ENCODE data around the gene DHRS7. TPM values are rescaled to one million over a fixed set of nuclear protein-coding genes. Genes with fewer than 3 reads are reported as not detected.
A peak's percentile ranks its signal among the peaks of the same experiment; 100 is the strongest.

Gene DHRS7
- total and polyA plus RNA-seq, 2 donors (not counting 3 experiments of a cell fraction or from before 2014, with no cell fraction given) = 28.6 to 29.3 TPM

DNA sequence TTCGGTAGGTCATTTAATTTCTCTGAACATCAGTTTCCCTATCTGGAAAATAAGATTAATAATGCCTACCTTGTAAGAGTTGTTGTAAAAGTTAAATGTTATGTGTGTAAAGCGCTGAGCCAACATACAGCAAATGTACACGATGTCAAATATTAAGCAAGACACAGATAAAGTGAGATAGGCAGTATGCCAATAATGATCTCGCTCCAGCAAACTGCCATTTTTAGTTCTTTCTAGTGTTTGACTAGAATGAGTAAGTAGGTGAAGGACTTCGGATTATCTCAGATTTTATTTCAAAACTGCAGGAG is 840 bp downstream of the DHRS7 start:
- Histone ChIP-seq H3K9me1 (replicated peaks; ENCODE audit: control insufficient read depth, extremely low read depth, insufficient read depth, low read length) (no peaks in the 10 kb centered on the region), H4K20me1 (replicated peaks; ENCODE audit: control insufficient read depth, extremely low read depth, insufficient read depth, low read length) (no peaks in the 10 kb centered on the region), H3K27ac (ENCODE audit: insufficient read depth, low read depth, low read length) (no peak overlapping the region), H2AFZ (ENCODE audit: low read depth, low read length) (peak overlapping the region; percentile 92), H3K79me2 (ENCODE audit: control insufficient read depth, insufficient read depth, low read length) (peaks cover 3% of the 10 kb centered on the region), H3K9ac (replicated peaks; ENCODE audit: extremely low read depth, insufficient read depth, low read length) (peak overlapping the region; percentile 81), H3K4me3 (replicated peaks in 1 of 3; ENCODE audit: insufficient read depth in 1 of 3, low read depth in 1 of 3, low read length in 3 of 3) (peak overlapping the region; percentile 46 to 84 (median 79)), H3K4me1 (ENCODE audit: control insufficient read depth, extremely low read depth, insufficient read depth, low read length) (peaks cover 10% of the 10 kb centered on the region), H3K4me2 (ENCODE audit: insufficient read depth, low read length) (peak overlapping the region; percentile 64), H3K9me3 (replicated peaks; ENCODE audit: control insufficient read depth, insufficient read depth, low read length) (no peaks in the 10 kb centered on the region), H3K36me3 (ENCODE audit: control insufficient read depth in 2 of 2, extremely low read depth in 1 of 2, insufficient read depth in 2 of 2, low read length in 2 of 2) (no peaks in the 10 kb centered on the region), H3K27me3 (ENCODE audit: control insufficient read depth in 2 of 2, insufficient read depth in 2 of 2, low read length in 2 of 2) (no peaks in the 10 kb centered on the region)
- dilution Hi-C loops (cut with MboI; ENCODE audit: extremely low pct_ligation_motif_present, low sequenced_read_pairs) (no loop called here), intact Hi-C loops (cut with micrococcal nuclease) (loop anchor here (10.0 kb wide), 1 partner anchor 660 kb away; no protein-coding TSS in a partner anchor)
- DNase-seq (ENCODE audit: low read depth, low spot score) (no peak), FAIRE-seq (no peak)
- ChIA-PET POLR2A (interaction anchor here (0.6 kb wide), 1 partner anchor 1919 kb away, joined by 5 read pairs; no protein-coding TSS in a partner anchor), CTCF (interaction anchor here (0.5 to 3.7 kb wide), 8 partner anchors 10 to 200 kb away, joined by 3 to 29 read pairs (median 7); partner anchors contain the start of gene PCNX4)
- TF ChIP-seq POLR2A (IDR thresholded peaks at IDR 0.05; ENCODE audit: low read depth, low read length) (no peak), GATA2 (IDR thresholded peaks at IDR 0.05; ENCODE audit: insufficient read depth, insufficient read length, low read depth, low read length) (peak; percentile 49)
- BruUV-seq (replicated peaks) = no TSS peak

DNA sequence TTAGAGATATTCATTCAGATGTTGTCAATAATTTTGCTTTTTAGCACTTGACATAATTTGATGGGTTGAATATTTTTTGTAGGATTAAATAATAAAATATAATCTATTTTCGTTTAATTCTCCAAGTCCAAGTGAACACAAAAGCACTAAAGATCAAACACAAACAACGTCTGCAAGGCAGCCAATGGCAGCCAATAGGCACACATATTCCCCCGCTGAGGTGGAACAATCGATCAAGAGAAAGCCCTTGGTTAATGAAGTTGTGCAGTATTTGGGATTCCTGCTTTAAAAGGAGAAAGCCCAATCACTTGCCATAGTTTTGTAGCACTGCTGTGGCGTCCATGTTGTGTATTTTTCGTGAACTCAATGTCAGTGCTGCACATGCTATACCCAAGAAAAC is 1.5 kb downstream of the DHRS7 start:
- TF ChIP-seq JUN (IDR thresholded peaks at IDR 0.05; ENCODE audit: borderline replicate concordance, insufficient read depth, insufficient read length, low read depth) (no peak), POLR2A (IDR thresholded peaks at IDR 0.05; ENCODE audit: low read depth, low read length) (no peak), FOS (IDR thresholded peaks at IDR 0.05; ENCODE audit: borderline replicate concordance, insufficient read depth, low read length) (no peak), GATA2 (IDR thresholded peaks at IDR 0.05; ENCODE audit: insufficient read depth, insufficient read length, low read depth, low read length) (no peak), MYC (IDR thresholded peaks at IDR 0.05; ENCODE audit: low read depth, low read length) (no peak), EZH2 (IDR thresholded peaks at IDR 0.05; ENCODE audit: borderline replicate concordance, low read depth, low read length, severe bottlenecking) (no peak), POLR2AphosphoS5 (IDR thresholded peaks at IDR 0.05; ENCODE audit: insufficient read depth, low read depth, low read length) (no peak)
- TF ChIP-seq, protein P1, sequence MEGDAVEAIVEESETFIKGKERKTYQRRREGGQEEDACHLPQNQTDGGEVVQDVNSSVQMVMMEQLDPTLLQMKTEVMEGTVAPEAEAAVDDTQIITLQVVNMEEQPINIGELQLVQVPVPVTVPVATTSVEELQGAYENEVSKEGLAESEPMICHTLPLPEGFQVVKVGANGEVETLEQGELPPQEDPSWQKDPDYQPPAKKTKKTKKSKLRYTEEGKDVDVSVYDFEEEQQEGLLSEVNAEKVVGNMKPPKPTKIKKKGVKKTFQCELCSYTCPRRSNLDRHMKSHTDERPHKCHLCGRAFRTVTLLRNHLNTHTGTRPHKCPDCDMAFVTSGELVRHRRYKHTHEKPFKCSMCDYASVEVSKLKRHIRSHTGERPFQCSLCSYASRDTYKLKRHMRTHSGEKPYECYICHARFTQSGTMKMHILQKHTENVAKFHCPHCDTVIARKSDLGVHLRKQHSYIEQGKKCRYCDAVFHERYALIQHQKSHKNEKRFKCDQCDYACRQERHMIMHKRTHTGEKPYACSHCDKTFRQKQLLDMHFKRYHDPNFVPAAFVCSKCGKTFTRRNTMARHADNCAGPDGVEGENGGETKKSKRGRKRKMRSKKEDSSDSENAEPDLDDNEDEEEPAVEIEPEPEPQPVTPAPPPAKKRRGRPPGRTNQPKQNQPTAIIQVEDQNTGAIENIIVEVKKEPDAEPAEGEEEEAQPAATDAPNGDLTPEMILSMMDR (IDR thresholded peaks at IDR 0.05; ENCODE audit: extremely low read depth in 1 of 2, insufficient read depth in 1 of 2, low read depth in 1 of 2, low read length in 2 of 2) = no peak
- TF ChIP-seq, protein P2, sequence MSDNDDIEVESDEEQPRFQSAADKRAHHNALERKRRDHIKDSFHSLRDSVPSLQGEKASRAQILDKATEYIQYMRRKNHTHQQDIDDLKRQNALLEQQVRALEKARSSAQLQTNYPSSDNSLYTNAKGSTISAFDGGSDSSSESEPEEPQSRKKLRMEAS (IDR thresholded peaks at IDR 0.05; ENCODE audit: insufficient read depth, insufficient read length) = no peak
- Histone ChIP-seq H3K9me1 (replicated peaks; ENCODE audit: control insufficient read depth, extremely low read depth, insufficient read depth, low read length) (no peaks in the 10 kb centered on the region), H4K20me1 (replicated peaks; ENCODE audit: control insufficient read depth, extremely low read depth, insufficient read depth, low read length) (no peaks in the 10 kb centered on the region), H2AFZ (ENCODE audit: low read depth, low read length) (no peak overlapping the region), H3K79me2 (ENCODE audit: control insufficient read depth, insufficient read depth, low read length) (peaks cover 3% of the 10 kb centered on the region), H3K4me3 (replicated peaks in 1 of 3; ENCODE audit: insufficient read depth in 1 of 3, low read depth in 1 of 3, low read length in 3 of 3) (no peak overlapping the region), H3K9me3 (replicated peaks; ENCODE audit: control insufficient read depth, insufficient read depth, low read length) (no peaks in the 10 kb centered on the region), H3K27ac (ENCODE audit: insufficient read depth, low read depth, low read length) (no peak overlapping the region), H3K9ac (replicated peaks; ENCODE audit: extremely low read depth, insufficient read depth, low read length) (no peak overlapping the region), H3K4me1 (ENCODE audit: control insufficient read depth, extremely low read depth, insufficient read depth, low read length) (peaks cover 10% of the 10 kb centered on the region), H3K4me2 (ENCODE audit: insufficient read depth, low read length) (peak overlapping the region; percentile 64), H3K27me3 (ENCODE audit: control insufficient read depth in 2 of 2, insufficient read depth in 2 of 2, low read length in 2 of 2) (no peaks in the 10 kb centered on the region), H3K36me3 (ENCODE audit: control insufficient read depth in 2 of 2, extremely low read depth in 1 of 2, insufficient read depth in 2 of 2, low read length in 2 of 2) (no peaks in the 10 kb centered on the region)
- dilution Hi-C loops (cut with MboI; ENCODE audit: extremely low pct_ligation_motif_present, low sequenced_read_pairs) = no loop called here
- intact Hi-C loops (cut with micrococcal nuclease) = loop anchor here (10.0 kb wide), 1 partner anchor 659 kb away; no protein-coding TSS in a partner anchor
- CTCF ChIA-PET = interaction anchor here (0.5 kb wide), 1 partner anchor 23 kb away, joined by 3 read pairs; no protein-coding TSS in a partner anchor
- FAIRE-seq (no peak), DNase-seq (ENCODE audit: low read depth, low spot score) (no peak)
- POLR2A ChIA-PET = interaction anchor here (0.7 kb wide), 1 partner anchor 1968 kb away, joined by 14 read pairs; no protein-coding TSS in a partner anchor
- BruUV-seq (replicated peaks) = no TSS peak
